ENCODE results near the gene AP3B2. TPM values are rescaled to one million over a fixed set of nuclear protein-coding genes. Genes with fewer than 3 reads are reported as not detected.
"Not testable (repeated sequence)": the region's sequence is repeated elsewhere in the genome, so short reads cannot be mapped to it uniquely, and the experiment has no call there.

Gene AP3B2
- 0.59 TPM for polyA plus RNA-seq (ENCODE audit: insufficient read length)

- peak; percentile 69 for DNase-seq
Observed at GRCh38 chr15:82709421-82710207, at the start of gene AP3B2. Gene AP3B2 (minus strand): TSS chr15:82709875. CDS start chr15:82709706, 169 bp downstream.

- no peak for DNase-seq
Observed at GRCh38 chr15:82751308-82751707, 41.6 kb upstream of the AP3B2 start.

- DNase-seq: no peak
Observed at GRCh38 chr15:82750831-82751180, 41.1 kb upstream of the AP3B2 start.

GRCh38 chr15:82749951-82750830 is 40.5 kb upstream of the AP3B2 start:
- DNase-seq: peak; percentile 98

- no peak for DNase-seq
Observed at GRCh38 chr15:82748315-82748714, 38.6 kb upstream of the AP3B2 start.

DNA sequence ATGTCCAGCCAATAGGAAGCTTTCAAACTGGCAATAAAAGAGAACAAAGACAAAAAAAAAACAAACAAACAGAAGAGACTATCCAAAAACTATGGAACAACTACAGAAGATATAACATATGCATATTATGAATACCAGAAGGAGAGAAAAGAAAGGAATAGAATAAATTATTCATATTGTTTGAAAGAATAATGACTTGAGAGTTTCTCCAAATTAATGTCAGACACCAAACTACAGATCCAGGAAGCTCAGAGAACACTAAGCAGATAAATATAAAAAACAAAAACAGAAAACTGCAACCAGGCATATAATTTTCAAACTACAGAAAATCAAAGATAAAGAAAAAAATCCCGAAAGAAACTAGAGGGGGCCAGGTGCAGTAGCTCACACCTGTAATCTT is 34.1 kb upstream of the AP3B2 start:
- DNase-seq: no peak

DNA sequence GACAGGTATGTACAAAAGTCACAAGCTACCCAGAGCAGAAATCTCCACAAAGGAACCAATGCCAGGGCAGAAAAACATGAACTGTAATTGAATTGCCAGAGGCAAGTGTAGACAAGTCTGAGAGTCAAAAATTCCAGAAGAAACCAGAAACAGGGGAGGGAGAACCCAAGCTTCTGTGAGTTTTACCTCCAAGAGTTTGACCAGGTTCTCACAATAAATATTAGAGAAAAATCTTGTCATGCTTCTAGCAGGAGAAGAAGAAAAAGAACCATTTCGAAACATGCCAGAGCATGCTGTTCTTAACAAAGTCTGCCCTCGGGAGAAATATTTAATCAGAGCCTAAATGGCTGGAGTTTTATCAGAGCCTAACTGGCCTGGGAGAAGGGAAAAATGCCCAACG is 32.5 kb upstream of the AP3B2 start:
- DNase-seq: no peak

- DNase-seq: no peak
Observed at GRCh38 chr15:82739086-82739485, 29.4 kb upstream of the AP3B2 start.

- DNase-seq: no peak
Observed at GRCh38 chr15:82737975-82738374, 28.3 kb upstream of the AP3B2 start.

- no peak for DNase-seq
Observed at GRCh38 chr15:82731527-82731926, 21.9 kb upstream of the AP3B2 start.

- no peak for DNase-seq
Observed at GRCh38 chr15:82730022-82730530, 20.4 kb upstream of the AP3B2 start.

- DNase-seq: no peak
Observed at GRCh38 chr15:82726816-82727215, 17.1 kb upstream of the AP3B2 start.

DNA sequence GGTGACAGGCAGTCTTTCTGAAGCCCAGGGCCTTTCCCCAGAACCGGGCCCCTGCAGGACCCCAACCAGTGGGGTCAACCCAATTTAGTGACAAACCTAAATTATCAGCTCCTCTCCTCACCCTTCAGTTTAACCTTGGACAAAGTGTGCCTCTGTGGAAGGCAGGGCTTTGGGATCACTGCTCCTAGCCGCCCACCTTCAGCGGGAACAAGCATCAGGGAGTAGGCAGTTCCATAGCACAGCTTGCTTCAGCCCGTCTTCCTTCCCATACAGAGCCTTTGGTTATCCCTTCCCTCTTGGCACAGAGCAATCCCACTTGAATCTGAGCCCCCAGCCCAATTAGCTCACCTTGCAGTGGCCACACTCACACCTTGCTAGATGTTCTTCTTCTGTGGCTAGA is 5.3 kb upstream of the AP3B2 start:
- DNase-seq: no peak

DNA sequence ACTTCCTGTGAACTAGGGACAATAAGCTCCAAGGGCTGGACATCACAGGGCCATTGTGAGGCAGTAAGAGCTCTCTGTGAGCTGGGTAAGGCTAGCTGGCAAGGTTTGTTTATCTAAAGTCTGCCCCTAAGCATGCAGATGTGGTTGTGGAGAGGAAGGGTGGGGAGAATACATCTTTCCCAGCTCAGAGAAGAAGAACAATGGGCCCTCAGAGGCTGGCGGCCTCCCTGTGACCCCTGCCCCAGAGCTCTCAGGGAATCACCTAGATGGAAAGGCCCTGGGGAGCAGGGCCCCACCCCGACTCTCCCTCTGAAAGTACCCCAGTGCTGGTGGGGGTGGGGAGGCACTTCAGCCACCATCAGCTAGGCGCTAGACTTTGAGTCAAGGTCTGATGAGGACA is 4.3 kb upstream of the AP3B2 start:
- no peak for DNase-seq

DNA sequence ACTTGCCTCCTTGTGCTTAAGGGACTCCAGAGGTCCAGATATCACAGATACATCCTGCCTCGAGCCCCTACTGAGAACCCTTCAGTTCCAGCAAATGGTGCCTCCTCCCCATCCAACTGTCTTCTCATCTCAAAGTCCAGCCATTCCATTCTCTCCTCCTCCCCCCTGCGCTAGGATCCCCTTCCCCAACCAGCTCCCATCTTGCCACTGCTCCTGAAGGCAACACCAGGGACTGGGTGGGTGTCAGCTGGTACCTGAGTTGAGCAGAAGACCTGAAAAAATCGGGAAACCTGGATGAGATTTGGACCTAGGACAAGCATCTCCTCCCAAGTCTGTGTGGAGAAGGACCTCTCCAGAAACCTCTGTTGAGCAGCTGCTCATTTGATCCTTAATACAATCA is 2.4 kb upstream of the AP3B2 start:
- no peak for DNase-seq

GRCh38 chr15:82710926-82711490 is 1.3 kb upstream of the AP3B2 start:
- DNase-seq: no peak

DNA sequence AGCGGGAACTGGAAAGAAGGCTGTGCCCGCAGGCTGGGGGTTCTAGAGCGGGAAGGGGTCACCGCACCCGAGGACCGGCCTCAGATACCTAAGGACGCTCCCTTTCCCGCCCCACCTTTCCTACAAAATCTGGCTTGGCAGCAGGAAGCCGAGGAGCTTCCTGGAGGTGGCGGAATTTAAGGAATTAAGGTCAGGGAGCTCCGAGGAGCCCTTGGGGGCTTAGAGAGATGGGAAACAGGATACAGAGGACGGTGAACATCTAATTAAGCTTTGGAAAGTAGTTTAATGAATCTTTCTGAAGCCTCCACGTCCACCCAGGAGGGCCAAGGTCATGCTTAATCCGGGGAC is 507 bp upstream of the AP3B2 start:
- no peak for DNase-seq

DNA sequence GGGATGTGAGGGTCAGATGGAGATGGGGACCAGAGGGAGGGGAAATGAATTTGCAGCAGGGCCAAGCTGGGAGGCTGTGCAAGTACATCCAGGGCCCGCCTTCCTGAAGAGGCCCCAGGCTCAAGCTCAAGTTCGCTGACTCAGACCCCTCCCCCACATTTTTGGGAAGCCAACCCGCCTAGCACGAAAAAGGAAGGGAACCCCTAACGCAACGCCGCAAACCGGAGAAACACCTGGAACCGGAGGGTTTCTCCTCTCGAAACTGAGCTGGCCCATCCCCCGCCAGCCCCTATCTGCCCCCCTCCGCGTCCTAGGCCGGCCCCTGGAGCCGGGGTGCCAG is 624 bp downstream of the AP3B2 start:
- no peak for DNase-seq

- not testable (repeated sequence) for DNase-seq
Observed at GRCh38 chr15:82705856-82706255, 3.8 kb downstream of the AP3B2 start.

GRCh38 chr15:82699726-82700125 is 9.9 kb downstream of the AP3B2 start:
- DNase-seq: no peak

DNA sequence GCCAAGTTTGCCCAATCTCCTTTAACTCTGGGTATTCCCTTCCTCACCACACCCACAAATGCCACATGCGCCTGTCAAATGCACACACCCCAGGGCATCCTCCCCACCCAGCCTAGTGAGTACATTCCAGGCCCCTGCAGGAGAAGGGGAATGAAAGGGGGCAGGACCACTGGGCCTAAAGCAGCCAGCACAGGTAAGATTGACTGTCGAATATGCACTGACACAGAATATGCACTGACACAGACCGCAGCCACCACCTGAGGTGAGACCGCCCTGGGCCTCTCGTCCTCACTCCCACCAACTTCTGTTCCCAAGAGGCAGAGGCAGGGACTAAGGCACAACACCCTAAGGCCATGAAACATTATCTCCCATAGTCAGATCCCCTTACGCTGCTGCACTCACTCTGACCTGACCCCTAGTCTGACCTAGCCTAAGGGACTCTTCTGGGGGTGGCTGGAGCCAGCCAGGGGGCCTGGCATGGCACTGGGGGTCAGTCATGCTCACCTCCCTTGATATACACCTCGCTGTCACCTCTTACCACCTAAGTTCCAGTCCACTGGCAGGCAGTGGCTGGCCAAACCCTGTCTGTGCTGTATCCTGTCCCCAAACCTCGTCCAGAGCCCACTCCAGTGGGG is 10.8 kb downstream of the AP3B2 start:
- DNase-seq: no peak

GRCh38 chr15:82697735-82698407 is 11.8 kb downstream of the AP3B2 start:
- no peak for DNase-seq

All from hindlimb muscle (tissue), 1 donor.